ENCODE measurements around the gene PLXDC2.

Gene PLXDC2

GRCh38 chr10:20298417-20298816 lies 482.2 kb downstream of the PLXDC2 start:
- DNase-seq: no peak

GRCh38 chr10:20299034-20299736 lies 483.0 kb downstream of the PLXDC2 start:
- no peak for DNase-seq

GRCh38 chr10:20300735-20301134 lies 484.5 kb downstream of the PLXDC2 start:
- DNase-seq: no peak

GRCh38 chr10:20302033-20302432 lies 485.8 kb downstream of the PLXDC2 start:
- DNase-seq: no peak

- no peak for DNase-seq
Observed at GRCh38 chr10:20303453-20304152, 487.4 kb downstream of the PLXDC2 start.

GRCh38 chr10:20313665-20314064 lies 497.4 kb downstream of the PLXDC2 start:
- no peak for DNase-seq

- DNase-seq: no peak
Observed at GRCh38 chr10:20314431-20314830, 498.2 kb downstream of the PLXDC2 start.

GRCh38 chr10:20327954-20328353 lies 511.7 kb downstream of the PLXDC2 start:
- no peak for DNase-seq

- DNase-seq: no peak
Observed at GRCh38 chr10:20330246-20330645, 514.0 kb downstream of the PLXDC2 start.

- DNase-seq: no peak
Observed at GRCh38 chr10:20334559-20334958, 518.3 kb downstream of the PLXDC2 start.

Measured in stimulated activated CD4-positive, alpha-beta T cell treated with anti-CD3 and anti-CD28 coated beads, Interleukin-4, amount 100 ng/mL, for 1 hour (primary cell).